COLO829 (cell line): ENCODE results near the gene UCHL5.
"Not testable (repeated sequence)": the region's sequence is repeated elsewhere in the genome, so short reads cannot be mapped to it uniquely, and the experiment has no call there.

Source experiments
- DNase-seq: peaks from one replicate; pipeline ENCODE4 v3.0.0; 2012; ENCODE audit warnings: low spot score

The UCHL5 gene

GRCh38 chr1:193065954-193066353 is 6.8 kb upstream of the UCHL5 start:
- DNase-seq = no peak

GRCh38 chr1:193062698-193063463 is 3.7 kb upstream of the UCHL5 start:
- DNase-seq = no peak

- DNase-seq = peak; percentile 31
These were observed 1.8 kb upstream of the UCHL5 start for GRCh38 chr1:193060938-193061337.

GRCh38 chr1:193060406-193060805 is 1.2 kb upstream of the UCHL5 start:
- no peak for DNase-seq

GRCh38 chr1:193060115-193060403 is 899 bp upstream of the UCHL5 start:
- no peak for DNase-seq

- DNase-seq = peak; percentile 53
These were observed 455 bp downstream of the UCHL5 start for GRCh38 chr1:193058529-193059281.

GRCh38 chr1:193054169-193054675 is 4.9 kb downstream of the UCHL5 start:
- DNase-seq = no peak

- DNase-seq = not testable (repeated sequence)
These were observed 10.2 kb downstream of the UCHL5 start for GRCh38 chr1:193048913-193049312.

- no peak for DNase-seq
These were observed 16.1 kb downstream of the UCHL5 start for GRCh38 chr1:193042766-193043691.

- no peak for DNase-seq
These were observed 19.1 kb downstream of the UCHL5 start for GRCh38 chr1:193040011-193040410.

GRCh38 chr1:193036337-193037047 is 22.7 kb downstream of the UCHL5 start:
- DNase-seq = no peak

- DNase-seq = no peak
These were observed 25.6 kb downstream of the UCHL5 start for GRCh38 chr1:193033610-193034009.

GRCh38 chr1:193032643-193033427 is 26.3 kb downstream of the UCHL5 start:
- not testable (repeated sequence) for DNase-seq

- no peak for DNase-seq
These were observed 27.7 kb downstream of the UCHL5 start for GRCh38 chr1:193031431-193031830.

- no peak for DNase-seq
These were observed 28.9 kb downstream of the UCHL5 start for GRCh38 chr1:193030280-193030679.

GRCh38 chr1:193025218-193025617 is 33.9 kb downstream of the UCHL5 start:
- DNase-seq = no peak

GRCh38 chr1:193019442-193020026 is 39.6 kb downstream of the UCHL5 start:
- peak; percentile 45 for DNase-seq

GRCh38 chr1:193016788-193017187 is 42.4 kb downstream of the UCHL5 start:
- no peak for DNase-seq

- no peak for DNase-seq
These were observed 44.8 kb downstream of the UCHL5 start for GRCh38 chr1:193014400-193014799.

GRCh38 chr1:193013707-193014106 is 45.5 kb downstream of the UCHL5 start:
- DNase-seq = no peak
